HG02678 (cell line): ENCODE data around the gene MRPL21.

Experiments used
- ATAC-seq: cut with Tn5 transposase; IDR thresholded peaks from one replicate; pipeline ENCODE4 v1.9.1; 2021; ENCODE audit warnings: mild to moderate bottlenecking, moderate library complexity; ENCODE audit not compliant: unreplicated experiment

The MRPL21 gene

GRCh38 chr11:68843052-68843561 lies 60.5 kb downstream of the MRPL21 start:
- no peak for ATAC-seq

DNA sequence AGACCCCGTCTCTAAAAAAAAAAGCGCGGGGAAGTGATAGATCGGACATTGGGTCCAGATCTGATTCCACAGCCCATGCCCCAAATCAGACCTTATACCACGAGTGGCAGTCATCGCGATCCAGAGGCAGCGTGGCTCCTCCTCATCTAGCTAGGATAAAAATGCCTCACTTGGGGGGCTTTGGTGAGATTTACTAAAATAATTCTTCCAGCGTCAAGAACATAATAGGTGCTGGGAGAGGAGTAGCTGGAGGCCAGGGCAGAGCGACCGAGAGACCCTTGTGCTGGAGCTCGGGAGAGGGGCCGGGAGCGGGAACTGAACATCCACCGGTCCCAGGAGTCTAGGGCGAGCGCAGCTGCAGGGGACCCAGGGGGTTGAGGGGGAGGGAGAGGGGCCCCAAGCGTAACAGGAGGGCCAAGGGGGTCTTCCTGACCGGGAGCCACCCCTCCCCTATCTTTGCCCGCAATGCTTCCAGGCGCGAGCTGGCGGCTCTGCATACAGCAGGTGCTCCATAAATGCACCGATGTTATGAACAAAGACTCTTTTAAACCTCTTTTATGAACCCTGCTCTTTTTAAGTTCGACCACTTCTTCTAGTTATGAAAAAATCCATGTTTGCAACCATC lies 61.1 kb downstream of the MRPL21 start:
- ATAC-seq = no peak

GRCh38 chr11:68841718-68842426 lies 61.8 kb downstream of the MRPL21 start, which contains the start of gene CPT1A:
CPT1A (minus strand) TSS chr11:68841916; CDS start chr11:68815474, 26,442 bp downstream.
- no peak for ATAC-seq
